Endothelial cell of hepatic sinusoid (primary cell): ENCODE data around the gene SLC1A2.

ENCODE experiments used
- in situ Hi-C: cut with HindIII; loops from 2 replicates; pipeline ENCODE4 v1.10.0; 2017; ENCODE audit warnings: low sequenced_read_pairs

The SLC1A2 gene

DNA sequence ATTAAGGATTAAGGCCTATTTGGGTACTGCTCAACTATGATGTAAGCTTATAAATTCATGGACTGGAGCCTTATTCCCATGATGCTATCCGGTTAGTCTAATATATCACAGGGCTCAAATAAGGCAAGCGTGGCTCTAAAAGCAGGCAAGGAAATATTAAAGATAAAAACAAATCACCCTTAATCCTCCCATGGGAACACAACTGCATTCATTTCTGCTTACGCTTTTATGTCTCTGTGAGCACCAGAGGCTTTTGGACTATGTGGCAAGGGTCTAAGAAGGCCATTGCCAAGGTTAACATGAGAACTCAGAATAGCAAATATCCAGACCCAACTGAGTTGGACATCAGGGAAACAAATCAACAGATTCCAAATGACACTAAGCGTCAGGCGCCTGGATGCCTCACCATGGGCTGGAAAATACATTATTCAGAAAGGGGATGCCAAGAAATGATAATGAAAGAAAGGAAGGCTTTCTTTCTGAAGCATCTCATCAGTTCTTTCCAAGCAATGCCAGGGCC is 138.1 kb downstream of the SLC1A2 start:
- in situ Hi-C loops, result no loop called here

DNA sequence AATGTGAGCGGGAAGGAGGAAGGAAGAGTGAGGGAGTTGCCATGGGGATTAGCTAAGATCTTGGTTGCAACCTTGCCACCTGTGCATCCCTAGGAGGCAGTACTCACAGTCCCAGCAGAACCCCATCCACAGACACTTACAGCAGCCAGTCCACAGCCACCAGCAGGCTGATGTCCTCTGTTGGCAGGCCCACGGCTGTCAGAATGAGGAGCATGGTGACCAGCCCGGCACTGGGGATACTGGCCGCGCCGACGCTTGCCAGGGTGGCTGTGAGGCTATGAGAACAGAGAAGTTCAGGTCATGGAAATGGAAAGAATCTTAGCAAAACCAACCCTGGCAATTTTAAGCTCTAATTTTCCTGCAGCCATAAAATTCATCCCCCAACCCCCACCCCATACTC is 138.6 kb downstream of the SLC1A2 start:
- in situ Hi-C loops, result no loop called here

DNA sequence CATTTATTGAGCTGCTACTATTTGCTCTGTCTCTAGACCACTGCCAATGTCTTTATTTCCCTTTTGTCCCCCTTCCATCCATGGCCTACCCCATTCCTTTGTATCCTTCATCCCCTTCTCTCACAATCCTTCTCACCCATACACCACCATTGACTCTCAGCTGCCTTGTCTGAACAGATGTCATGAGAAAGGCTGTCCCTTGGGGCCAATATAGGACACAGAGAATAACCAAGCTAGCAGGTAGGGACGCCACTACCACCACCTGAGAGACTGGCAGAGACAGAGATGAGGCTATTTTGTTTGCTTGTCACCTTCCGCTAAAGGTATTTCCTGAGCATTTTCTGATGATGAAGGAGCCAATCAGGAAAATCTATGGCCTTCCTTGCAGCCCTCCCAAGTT is 141.5 kb downstream of the SLC1A2 start:
- in situ Hi-C loops, result no loop called here

DNA sequence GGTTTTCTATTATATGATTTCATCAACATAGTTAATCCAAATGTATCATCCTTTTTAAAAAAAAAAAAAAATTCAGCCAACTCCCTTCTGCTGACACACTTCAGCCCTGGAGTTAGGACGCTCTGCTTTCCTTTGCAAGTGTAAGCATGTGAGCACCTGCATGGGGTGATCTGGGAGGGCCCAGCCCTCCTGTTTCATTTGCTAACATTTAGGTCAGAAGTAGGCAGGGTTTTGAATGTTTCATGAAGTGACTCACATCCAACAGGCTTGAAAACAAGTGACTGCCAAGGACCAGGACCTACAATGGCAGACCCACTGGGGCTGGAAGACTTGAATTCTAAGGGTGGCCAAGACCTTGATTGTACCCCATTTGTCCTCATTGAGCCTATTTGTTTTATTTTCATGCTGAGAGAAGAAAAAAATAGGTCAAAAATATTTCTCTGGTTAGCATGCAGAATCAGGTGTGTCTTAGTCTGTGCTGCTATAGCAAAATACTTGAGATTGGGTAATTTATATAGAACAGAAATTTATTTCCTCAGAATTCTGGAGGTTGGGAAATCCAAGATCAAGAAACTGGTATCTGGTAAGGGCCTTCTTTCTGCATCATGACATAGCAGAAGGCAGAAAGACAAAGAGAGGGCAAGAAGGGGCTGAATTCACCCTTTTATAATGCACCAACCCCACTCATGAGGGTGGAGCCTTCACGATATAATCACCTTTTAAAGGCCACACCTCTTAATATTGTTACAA is 142.8 kb downstream of the SLC1A2 start:
- in situ Hi-C loops, result no loop called here

DNA sequence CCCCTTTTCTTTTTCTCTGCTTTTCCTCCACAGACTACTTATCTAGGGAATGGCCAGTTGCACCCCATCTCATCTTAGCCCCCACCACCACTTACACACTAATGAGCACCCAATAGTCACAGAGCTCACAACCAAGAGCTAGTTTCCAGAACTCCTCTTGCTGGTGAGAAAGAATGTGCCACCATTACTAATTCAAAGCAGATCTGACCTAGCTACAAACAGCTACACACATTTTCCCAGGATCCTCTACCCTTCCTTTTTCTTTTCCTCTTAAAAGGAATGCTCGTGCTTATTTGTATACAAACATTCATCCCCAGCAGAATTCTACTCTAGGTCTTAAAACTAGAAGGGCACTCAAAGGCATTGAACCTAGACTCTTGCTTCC is 143.6 kb downstream of the SLC1A2 start:
- in situ Hi-C loops, result no loop called here

DNA sequence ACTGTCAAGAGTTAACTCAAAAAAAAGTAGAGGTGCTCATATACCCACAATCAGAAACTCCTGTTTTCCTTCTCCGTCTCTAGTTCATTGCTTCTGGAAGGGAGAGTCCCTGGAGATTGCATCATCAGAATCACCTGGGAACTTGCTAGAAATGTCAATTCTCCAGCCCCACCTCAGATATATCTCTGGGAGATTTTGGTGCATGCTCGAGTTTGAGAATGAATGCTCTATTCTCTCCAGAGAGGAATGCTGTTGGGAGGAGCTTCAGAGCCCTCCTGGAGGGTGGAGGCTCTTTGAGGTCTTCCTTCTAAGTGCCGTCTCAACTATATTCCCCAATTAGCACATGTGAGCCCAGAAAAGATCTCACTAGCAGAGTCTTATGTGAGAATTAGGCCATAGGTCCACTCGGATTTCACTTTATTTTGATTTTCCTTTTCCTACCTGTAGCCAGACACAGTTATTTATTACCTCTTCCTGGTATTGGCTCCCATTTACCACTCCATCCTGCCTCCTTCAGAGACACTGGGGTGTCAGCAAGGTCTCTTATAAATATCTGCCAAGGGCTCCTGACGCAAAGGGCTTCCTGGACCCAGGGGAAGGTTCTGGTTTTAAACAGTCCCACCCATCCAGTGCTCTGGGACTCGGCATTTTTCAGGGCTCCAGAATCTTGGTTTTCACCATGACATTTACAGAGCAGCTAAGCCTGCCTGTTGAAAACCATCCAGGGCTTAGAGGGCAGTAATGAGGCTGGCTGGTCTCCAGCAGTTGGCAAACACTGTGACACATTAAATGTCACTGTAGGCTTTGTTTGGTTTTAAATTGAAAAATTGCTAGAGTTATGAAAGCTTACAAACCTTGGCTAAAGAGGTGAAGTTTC is 144.2 kb downstream of the SLC1A2 start:
- in situ Hi-C loops, result loop anchor here (5.0 kb wide), 1 partner anchor 102 kb away; no protein-coding TSS in a partner anchor

DNA sequence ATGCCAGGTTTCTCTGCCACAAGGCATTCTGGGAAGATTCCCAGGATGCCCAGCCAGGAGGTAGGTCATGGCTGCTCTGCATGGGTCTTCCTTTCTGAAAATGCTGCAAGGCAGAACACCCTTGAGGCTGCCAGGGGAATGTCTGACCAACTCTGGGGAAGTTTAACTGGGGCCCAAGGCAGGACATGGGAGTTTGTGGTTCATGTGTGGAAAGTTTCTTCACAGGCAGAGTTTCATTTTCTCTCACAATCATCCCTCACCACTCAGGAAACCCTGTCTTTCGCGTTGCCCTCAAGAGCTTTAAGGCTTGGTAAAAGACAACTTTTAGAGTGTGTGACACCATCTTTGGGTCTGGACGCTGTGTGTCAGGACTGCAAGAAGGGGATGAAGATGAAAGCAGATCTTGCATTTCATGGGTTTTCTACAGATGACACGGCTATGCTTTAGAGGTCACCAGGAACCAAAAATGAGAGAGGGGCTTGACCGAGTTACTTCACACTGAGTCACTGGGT is 146.9 kb downstream of the SLC1A2 start:
- in situ Hi-C loops, result loop anchor here (5.0 kb wide), 1 partner anchor 105 kb away; no protein-coding TSS in a partner anchor

DNA sequence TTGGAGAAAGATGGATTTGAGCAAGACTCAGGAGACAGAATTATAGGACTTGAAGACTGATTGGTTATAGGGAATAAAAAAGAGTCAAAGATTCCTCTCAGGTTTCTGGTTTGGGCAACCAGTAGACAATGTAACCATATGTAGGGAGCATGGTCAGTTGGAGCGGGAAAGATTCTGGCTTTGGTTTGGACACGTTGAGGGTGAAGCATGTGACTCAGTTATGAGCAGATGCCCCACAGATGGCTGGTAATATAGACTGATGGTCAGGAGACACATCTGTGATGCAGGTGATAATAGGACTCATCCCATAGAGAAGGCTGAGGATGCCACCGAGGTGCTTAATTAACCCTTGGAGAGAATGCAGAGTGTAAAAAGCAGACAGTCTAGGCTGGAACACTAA is 148.3 kb downstream of the SLC1A2 start:
- in situ Hi-C loops, result loop anchor here (5.0 kb wide), 1 partner anchor 106 kb away; no protein-coding TSS in a partner anchor

DNA sequence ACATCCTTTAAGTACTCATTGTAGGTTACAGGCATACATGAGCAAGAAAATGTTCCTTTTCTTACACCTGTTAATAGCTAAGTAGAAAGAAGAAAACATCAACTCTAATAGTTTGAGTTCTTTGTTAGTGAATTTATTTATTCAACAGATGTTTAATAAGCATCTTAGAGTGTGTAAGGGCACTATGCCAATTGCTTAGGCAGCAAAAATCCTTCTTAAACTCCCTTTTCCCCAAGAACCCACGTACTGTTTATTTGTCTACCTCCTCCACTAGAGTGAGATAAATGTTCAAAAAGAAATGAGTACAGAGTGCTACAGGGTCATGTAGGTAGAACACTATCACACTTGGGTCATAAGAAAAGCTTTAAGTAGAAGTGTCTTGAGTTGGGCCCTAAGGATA is 149.0 kb downstream of the SLC1A2 start:
- in situ Hi-C loops, result loop anchor here (5.0 kb wide), 1 partner anchor 107 kb away; no protein-coding TSS in a partner anchor

DNA sequence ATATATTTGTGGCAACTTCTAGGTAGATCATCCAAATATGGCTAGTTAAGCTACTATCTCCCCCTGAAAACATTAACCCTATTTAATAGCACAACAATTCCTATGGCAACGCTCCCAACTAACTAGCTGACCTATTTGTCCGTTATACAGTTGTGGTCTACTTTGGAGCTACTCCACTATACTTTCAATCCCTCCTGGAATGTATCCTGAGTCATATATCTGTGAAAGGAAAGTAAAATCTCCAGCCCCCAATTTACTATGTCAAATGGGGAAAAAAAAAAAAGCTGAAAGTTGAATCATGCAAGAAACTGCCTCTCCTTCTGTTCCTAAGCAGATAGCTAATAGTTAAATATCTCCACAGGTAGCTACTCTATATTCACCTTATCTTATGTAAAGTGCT is 151.9 kb downstream of the SLC1A2 start:
- in situ Hi-C loops, result no loop called here

DNA sequence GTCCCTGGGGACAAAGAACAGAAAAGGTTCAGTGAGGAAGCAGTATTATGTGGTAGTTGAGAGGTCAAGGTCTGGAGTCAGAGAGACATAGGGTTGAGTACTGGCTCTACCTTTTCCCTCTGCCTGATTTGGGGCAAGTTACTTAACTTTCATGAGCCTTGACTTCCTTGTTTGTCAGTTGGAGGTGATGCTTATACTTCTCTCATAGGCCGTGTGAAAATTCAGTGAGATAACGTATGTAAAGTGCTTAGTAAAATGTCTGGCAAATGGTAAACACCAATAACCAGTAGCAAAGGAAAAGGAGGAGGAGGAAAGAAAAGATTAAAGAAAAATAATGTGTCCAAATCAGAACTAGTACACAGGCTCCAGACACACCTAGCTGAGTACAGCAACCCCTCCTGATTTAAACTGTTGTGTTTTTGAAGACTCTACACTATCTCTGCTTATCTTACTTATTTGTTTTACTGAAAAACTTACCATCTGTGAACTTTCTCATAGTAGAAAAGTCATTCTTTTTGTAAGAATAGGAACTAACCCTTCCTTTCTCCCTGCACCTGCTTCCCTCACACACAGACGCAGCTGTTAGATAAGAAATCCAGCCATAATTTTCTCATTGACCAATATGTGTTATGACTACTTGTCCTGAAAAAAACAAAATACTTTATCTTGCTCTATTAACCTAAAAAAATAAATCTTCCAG is 153.5 kb downstream of the SLC1A2 start:
- in situ Hi-C loops, result no loop called here

DNA sequence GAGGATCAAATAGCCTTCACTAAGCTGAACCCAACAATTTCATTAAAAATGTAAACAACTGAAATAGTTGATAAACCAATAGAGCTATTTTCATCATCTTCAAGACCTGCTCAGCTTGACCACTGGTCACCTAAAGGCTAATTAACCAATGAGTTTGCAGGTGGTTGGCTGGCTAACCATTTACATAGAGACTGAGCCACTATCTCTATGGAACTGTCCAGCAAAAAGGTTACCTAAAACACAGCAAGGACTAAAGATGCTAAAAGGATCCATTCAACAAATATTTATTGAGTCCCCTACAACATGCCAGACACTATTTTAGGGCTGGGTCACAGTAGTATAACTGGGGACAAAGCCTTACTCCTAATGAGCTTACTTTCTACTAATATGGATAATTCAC is 156.6 kb downstream of the SLC1A2 start:
- in situ Hi-C loops, result no loop called here

DNA sequence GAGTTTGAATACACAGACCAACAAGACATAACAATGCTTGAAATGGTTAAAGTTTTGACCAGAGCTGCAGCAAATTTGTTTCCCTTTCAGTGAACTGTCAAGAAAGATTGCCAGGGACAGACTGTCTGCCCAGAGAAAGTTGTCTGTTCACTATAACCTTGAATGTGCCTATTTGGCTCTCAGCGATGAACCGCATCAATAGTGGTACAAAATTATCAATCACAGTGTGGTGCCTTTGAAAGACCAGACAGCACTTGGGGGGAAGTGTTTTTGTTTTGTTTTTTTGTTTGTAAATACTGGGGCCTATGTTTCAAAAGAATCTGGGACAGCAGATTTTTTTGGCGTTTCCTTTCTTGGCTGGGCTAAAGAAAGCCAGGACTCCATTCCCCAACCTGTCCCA is 157.3 kb downstream of the SLC1A2 start:
- in situ Hi-C loops, result no loop called here

DNA sequence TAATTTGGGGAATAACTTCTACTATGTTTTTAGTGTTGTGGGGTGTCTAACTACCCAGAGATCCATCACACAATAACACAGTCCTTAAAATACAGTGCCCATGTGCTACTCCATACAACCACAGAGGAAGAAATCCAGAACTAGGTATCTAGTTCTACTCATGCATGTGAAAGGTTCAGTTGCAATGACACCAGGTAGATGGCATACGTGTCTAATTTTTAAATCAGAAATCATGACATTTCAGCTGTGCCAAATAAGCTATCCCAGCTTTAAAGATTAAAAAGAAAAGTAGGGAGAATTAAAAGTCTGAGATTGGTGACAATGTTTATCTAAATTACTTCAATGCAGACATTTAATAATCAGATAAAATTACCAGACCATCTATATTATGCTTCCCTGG is 158.2 kb downstream of the SLC1A2 start:
- in situ Hi-C loops, result no loop called here

DNA sequence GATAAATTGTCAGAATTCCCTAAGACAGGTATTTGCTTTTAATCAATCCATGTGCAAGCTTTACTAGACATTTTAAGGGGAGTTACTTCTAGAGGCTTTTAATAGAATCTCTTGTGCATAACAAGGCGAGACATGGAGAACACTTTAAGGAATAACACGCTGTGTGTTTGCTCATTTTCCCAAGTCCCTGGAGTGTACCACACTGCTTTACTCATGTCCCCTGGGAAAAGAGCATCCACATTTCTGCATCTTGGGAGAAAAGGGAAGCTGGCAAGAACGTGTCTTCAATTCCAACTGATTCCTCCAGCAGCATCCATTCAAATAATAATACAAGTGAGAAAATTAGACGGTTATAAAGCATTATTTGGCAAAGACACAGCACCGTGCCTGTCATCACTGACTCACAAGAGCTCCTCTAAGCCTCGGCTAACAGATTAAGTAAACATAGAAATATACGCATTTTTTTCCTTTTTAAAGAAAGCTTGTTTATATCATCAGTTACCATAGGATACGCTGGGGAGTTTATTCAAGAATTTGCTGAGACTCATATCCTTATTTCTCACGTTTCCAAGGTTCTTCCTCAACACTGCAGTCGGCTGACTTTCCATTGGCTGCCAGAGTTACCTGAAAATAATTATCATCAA is 158.9 kb downstream of the SLC1A2 start:
- in situ Hi-C loops, result no loop called here

DNA sequence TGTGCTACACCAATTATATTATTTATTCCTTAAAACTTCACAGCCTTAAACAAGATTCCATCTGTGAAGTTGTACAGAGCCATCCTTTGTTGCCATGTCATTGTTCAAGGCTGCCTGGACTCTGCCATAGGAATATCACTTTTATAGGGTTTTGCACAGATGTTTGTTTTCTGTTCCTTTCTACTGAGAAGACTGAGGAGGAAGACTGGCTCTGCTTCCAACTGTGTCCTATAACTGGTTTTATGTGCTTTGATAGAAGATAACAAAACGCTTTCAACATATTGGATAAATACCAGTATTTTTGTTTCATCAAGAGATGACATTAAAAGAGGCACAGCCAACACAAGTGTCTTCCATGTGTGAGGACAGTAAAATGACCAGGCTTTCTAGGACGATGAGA is 159.8 kb downstream of the SLC1A2 start:
- in situ Hi-C loops, result no loop called here

DNA sequence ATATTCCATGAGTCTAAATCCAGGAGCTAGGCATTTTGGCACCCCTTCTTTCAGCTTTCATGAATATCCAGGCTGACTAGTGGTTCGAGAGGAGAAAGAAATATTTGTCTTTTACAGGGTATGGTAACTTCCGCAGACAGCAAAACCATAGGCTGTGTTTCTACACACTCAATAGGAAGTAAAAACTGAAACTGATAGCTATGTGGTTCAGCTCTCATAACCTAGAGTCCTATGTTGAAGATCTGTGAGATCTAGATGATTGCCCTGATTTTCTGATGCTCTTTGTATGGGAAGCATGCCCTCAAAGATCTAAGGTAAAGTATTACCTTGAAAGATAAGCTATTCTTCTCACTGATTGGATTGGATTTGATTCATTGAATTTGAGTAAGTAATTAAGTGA is 162.1 kb downstream of the SLC1A2 start:
- in situ Hi-C loops, result no loop called here

DNA sequence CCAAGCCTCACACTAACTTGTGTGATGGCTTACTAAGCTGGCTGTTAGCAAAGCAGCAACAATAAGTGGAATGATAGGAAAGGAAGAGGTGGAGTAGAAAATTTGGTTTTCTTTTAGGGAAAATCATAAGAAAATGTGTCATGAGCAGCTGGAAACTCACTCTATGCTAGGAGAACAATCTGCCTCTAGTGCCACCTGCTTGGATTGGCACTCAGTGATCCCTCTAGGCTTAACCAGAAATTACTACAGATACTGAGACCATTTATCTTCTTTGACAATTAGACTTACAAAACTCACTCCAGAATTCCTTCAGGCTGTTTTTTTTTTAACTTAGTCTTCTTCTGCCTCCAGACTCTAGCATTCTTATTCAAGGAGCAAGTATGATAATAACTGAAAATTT is 163.1 kb downstream of the SLC1A2 start:
- in situ Hi-C loops, result no loop called here

DNA sequence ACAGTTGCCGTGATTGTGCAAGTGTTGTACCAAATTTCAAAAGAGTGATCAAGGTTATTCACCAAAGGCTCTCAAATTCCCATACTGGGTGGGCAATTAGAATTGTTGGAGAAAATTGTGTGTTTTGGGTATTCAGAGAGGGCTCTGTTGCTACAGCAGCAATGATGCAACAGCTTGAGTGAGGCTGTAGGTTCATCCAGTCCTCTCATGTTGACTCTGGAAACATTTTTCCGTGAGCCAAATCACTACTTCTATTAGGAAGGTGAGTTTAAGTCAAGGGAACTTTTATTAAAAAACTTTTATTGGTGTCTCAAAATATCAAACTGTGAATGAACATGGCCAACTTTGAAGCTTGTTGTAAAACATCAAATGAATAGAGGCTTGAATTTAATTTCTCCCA is 163.8 kb downstream of the SLC1A2 start:
- in situ Hi-C loops, result no loop called here

DNA sequence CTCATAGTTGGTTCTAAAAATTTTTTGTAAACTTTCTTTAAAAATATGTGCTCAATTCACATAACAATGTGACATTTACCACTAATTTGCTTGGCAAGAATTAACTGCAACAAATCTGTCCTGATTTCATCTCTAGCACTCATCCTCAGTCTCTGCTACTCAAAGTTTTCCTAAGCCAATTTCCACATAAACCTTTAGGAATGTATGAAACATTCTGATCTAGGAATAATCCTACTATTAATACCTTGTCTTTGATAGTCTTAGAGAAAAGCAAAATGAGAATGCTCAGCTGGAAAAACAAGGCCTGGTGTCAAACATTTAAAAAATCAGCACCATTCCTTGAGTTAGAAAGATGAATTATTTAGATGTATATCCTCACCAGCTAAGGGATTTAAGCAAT is 166.1 kb downstream of the SLC1A2 start:
- in situ Hi-C loops, result no loop called here
